Uterus (tissue), 2 donors: ENCODE data around the gene HACE1.

ENCODE experiments used
- CTCF ChIP-seq, 4 experiments: fragments of 200-600 bp in 2 of 4; fragments of 450-650 bp in 2 of 4; sonication (generic) in 2 of 4; IDR thresholded peaks; one replicate each; pipeline ENCODE4 v1.5.1; 2016 to 2019; ENCODE audit warnings: antibody characterized with exemption in 4 of 4, mild to moderate bottlenecking in 2 of 4, moderate library complexity in 1 of 4
- POLR2A ChIP-seq, 2 donors: fragments of 450-650 bp; IDR thresholded peaks; one replicate each; pipeline ENCODE4 v1.6.1; 2016; ENCODE audit warnings: antibody characterized with exemption in 2 of 2, mild to moderate bottlenecking in 1 of 2, moderate library complexity in 1 of 2

GRCh38 chr6:104682722-104683643 lies 176.7 kb downstream of the HACE1 start:
- TF ChIP-seq CTCF (IDR thresholded peaks at IDR 0.05) = peak in 1 of 4 experiments; percentile 11
- no peak for TF ChIP-seq POLR2A (IDR thresholded peaks at IDR 0.05)
